Activated naive CD8-positive, alpha-beta T cell treated with anti-CD3 and anti-CD28 coated beads, Interleukin-2, amount 50 U/mL, for 24 hours (primary cell): ENCODE measurements around the gene RINT1.

Source experiments
- ATAC-seq: fragments of 150-1000 bp; cut with Tn5 transposase; one replicate; pipeline ENCODE4 v1.10.0; 2021
- DNase-seq: peaks from one replicate; pipeline ENCODE4 v3.0.0; 2021
- H3K27ac Mint-ChIP-seq: one replicate; pipeline ENCODE4 v1.8.0; 2021; ENCODE audit warnings: mild to moderate bottlenecking, mixed read lengths
- H3K27me3 Mint-ChIP-seq: one replicate; pipeline ENCODE4 v1.8.0; 2021; ENCODE audit warnings: mixed read lengths
- H3K36me3 Mint-ChIP-seq: one replicate; pipeline ENCODE4 v1.8.0; 2021; ENCODE audit warnings: low read depth, mixed read lengths
- H3K4me1 Mint-ChIP-seq: one replicate; pipeline ENCODE4 v1.8.0; 2021; ENCODE audit warnings: mixed read lengths
- H3K4me3 Mint-ChIP-seq: one replicate; pipeline ENCODE4 v1.8.0; 2021; ENCODE audit warnings: mild to moderate bottlenecking, moderate library complexity, mixed read lengths
- H3K9me3 Mint-ChIP-seq: one replicate; pipeline ENCODE4 v1.8.0; 2021; ENCODE audit warnings: mixed read lengths

Gene RINT1

DNA sequence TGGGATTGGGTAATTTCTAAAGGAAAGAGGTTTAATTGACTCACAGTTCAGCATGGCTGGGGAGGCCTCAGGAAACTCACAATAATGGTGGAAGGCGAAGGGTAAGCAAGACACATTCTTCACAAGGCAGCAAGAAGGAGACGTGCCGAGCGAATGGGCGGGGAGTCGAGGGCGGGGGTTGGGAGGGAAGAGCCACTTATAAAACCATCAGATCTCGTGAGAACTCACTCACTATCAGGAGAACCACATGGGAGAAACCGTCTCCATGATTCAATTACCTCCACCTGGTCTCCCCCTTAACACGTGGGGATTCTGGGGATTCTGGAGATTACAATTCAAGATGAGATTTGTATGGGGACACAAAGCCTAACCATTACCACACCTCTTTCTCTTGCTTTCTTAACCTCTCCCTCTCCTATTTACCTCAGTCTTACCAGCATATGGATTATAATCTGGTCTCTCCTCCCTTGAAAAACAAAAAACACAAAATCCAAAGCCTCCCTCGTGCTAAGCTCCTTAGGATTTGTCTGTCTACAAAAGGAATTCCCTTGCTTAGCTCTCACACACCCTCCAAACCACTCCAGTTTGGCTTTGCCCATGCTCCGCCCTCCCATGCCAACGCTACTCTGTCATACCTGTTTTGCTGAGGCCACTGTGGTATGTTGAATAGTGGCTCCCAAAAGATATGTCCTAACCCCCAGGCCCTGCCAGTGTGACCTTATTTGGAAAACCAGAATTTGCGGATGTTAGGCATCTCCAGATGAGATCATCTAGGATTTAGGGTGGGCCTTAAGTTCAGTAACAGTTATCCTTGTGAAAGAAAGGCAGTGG lies 68.9 kb downstream of the RINT1 start:
- Mint-ChIP-seq H3K27me3 (peaks cover 6% of the 10 kb centered on the region), H3K36me3 (no peaks in the 10 kb centered on the region), H3K4me3 (no peak overlapping the region), H3K9me3 (no peaks in the 10 kb centered on the region), H3K27ac (no peak overlapping the region), H3K4me1 (no peaks in the 10 kb centered on the region)
- ATAC-seq (no peak), DNase-seq (no peak)

DNA sequence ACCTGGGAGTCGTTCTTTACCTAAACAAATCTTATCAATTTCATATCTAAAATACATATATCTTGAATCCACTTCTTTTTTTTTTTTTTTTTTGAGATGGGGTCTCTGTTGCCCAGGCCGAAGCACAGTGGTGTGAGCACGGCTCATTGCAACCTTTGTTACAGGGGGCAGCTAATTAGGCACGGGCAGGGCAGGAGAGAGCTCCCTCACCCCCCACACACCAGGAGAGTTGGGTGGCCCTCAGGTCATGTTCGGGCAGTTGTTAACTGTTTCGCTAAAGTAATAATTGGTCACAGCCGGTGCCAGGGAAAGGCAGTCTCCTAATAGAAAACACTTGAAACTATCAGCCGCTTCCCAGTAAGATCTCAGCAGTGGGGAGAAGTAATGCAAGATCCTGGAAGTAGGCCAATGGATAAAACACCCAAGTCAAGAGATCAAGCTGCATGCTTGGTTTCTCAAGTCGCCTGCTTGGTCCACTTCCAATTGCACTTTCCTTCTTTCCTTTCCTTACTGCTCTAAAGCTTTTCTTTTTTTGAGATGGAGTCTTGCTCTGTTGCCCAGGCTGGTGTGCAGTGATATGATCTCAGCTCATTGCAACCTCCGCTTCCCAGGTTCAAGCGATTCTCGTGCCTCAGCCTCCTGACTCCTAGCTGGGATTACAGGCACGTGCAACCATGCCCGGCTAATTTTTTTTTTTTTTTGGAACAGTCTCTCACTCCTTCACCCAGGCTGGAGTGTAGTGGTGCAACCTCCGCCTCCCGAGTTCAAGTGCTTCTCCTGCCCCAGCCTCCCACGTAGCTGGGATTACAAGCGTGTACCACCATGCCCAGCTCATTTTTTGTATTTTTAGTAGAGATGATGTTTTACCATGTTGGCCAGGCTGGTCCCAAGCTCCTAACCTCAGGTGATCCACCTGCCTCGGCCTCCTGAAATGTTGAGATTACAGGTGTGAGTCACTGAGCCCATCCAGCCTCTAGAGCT lies 70.6 kb downstream of the RINT1 start:
- H3K36me3 Mint-ChIP-seq, result no peaks in the 10 kb centered on the region
- no peaks in the 10 kb centered on the region for H3K9me3 Mint-ChIP-seq
- H3K4me3 Mint-ChIP-seq, result no peak overlapping the region
- ATAC-seq (no peak), DNase-seq (no peak)
- no peaks in the 10 kb centered on the region for H3K4me1 Mint-ChIP-seq
- H3K27me3 Mint-ChIP-seq, result peaks cover 3% of the 10 kb centered on the region
- H3K27ac Mint-ChIP-seq, result no peak overlapping the region

DNA sequence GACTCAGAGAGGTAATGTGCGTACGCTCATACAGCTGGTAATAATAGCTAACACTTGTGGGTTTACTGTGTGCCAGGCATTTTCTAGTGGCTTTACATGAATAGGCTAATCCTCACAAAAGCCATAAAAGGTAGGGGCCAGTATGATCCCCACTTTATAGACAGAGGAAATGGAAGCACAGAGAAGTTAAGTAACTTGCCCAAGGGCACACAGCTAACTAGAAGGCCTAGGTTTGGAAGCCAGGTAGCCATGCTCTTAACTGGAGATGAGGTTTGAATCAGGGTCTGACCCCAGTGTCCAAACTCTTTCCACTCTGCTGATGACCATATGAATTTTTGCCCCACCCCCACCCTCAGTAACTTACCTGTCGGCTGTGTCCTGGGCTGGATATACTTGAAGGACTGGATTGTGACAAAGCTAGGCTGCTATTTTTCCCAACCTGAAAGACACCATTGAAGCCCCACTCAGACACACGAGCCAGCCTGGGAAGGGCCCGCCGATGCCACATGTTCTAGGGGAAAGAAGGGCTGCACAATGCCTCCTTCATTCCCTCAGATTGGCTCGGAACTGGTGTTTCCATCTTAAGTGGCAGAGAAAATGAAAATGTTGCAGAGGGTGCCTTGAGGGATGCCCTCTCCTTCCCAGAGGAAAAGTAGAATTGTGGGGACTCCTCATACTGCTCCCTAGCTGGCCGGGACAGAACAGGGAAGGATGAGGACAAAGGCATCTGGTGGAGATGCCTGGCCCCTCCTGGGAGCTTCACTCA lies 78.3 kb downstream of the RINT1 start:
- Mint-ChIP-seq H3K36me3 (peaks cover 6% of the 10 kb centered on the region), H3K4me3 (no peak overlapping the region), H3K27me3 (no peaks in the 10 kb centered on the region), H3K27ac (no peak overlapping the region), H3K9me3 (no peaks in the 10 kb centered on the region), H3K4me1 (no peaks in the 10 kb centered on the region)
- ATAC-seq (no peak), DNase-seq (no peak)

DNA sequence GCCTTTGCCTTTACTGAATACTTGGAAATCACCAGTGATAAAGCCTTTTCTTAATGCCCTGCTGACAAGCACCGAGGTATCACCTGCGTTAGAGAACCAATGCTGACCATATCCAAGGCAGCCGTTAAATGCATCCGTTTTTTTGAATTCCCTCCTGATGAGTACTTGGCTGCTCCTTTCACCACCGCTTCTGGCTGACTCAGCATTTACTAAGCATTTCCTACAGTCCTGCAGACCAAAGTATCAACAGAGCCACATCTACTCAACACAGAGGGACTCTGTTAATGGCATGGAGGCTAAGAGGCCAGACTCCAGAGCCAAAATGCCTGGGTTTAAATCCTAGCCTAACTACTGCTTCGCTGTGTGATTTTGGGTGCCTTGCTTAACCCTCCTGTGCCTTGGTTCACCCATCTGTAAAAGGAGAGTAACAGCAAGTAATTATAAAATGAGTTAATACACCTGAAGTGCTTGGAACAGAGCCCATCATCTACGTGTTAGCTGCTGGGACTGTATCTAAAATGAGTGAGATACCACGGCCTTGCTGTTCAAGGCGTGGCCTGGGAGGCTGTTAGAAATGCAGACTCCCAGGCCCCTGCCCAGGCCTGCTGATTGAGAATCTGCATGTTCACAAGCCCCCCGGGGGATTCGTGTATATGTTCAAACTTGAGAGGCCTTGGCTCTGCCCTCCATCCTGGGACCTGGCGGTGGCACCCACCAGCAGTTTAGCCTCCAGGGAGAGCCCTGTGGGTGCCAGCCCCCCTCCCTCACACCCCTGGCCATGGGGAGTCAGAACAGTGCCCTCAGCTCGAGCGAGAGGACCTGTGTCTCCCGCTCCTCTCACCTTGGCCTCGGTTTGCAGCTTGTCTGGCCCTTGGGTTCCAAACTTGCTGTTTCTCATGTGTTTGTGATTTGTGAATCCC lies 80.1 kb downstream of the RINT1 start:
- ATAC-seq, result no peak
- Mint-ChIP-seq H3K9me3 (no peaks in the 10 kb centered on the region), H3K4me3 (no peak overlapping the region), H3K27me3 (no peaks in the 10 kb centered on the region), H3K36me3 (peaks cover 6% of the 10 kb centered on the region), H3K4me1 (no peaks in the 10 kb centered on the region), H3K27ac (no peak overlapping the region)
- no peak for DNase-seq

DNA sequence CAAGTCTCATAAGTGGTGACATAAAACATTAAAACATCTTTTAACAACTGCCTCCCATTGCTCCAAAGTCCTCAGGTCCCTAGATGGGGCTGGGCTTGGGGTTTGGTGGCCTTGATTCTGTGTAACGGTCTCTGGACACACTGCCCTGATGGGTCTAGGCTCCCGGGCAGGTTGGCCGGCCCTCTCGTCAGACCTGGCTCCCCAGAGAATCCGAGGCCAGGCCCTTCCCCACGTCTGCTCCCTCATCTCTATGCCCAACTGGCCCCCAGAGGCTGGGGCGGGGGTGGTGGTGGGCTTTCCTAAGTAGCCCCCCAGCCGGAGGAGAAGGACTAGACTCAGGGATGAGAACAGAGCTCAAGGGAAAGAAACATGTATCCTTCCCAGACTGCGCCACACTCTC lies 80.8 kb downstream of the RINT1 start:
- Mint-ChIP-seq H3K4me3 (no peak overlapping the region), H3K36me3 (peaks cover 6% of the 10 kb centered on the region), H3K27ac (no peak overlapping the region), H3K27me3 (no peaks in the 10 kb centered on the region), H3K9me3 (no peaks in the 10 kb centered on the region), H3K4me1 (no peaks in the 10 kb centered on the region)
- ATAC-seq (no peak), DNase-seq (no peak)

DNA sequence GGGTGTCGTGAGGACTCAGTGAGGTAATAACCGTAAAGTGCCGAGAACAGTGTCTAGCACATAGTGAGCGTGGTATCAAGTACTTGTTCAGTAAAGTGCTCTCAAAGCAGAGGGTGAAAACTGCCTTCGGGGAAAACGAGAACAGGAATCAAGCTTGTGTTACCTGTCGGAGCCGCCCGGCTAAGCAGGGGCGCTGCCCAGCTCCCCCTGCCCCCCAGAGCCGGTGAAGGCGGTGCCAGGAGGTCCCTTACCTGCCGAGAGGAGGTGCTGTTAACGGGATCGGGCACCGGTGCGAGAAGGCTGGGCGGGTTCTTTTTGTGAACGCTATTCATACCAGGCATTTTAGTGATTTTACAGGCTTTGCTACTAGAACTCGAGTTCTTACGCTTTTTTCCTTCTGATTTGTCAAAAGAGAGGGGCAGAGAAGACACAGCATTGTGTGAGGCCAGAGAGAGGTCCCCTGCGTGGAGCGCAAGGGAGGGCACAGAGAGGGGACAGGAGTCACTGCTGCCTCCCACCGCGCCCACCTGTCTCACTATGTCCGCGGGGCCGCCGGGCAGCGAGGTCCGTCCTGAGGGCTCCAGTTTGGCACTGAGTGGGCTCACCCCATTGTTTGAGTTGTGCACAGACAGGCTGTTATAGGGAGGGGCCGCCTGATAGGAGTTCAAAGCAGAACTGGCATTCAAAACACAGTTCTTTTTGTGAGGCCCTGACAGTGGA lies 81.8 kb downstream of the RINT1 start:
- Mint-ChIP-seq H3K9me3 (no peaks in the 10 kb centered on the region), H3K4me1 (no peaks in the 10 kb centered on the region), H3K36me3 (peaks cover 6% of the 10 kb centered on the region), H3K4me3 (no peak overlapping the region), H3K27ac (no peak overlapping the region), H3K27me3 (no peaks in the 10 kb centered on the region)
- ATAC-seq (no peak), DNase-seq (no peak)

DNA sequence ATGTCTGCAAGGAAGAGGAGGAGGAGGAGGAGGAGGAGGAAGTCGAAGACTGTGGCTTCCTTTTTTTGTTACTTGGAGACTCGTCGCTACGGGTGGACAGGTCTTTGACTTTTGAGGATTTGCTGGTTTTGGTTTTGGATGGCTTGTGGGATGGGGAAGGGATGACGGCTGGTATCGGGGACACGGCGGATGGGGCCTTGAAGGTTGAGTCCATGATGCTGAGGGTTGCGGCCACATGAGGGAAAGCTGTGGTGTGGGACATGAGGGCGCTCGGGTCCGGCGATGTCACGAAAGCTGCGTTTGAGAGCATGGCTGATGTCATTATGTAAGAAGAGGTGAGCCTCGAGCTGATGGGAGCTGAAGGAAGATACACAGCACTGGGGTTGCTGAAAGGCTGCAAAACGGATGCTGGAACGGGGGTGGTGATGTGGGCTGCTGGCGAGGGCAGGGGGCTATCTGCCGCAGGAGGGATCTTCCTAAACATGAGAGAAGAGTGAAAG lies 82.4 kb downstream of the RINT1 start:
- ATAC-seq (no peak), DNase-seq (no peak)
- peaks cover 6% of the 10 kb centered on the region for H3K36me3 Mint-ChIP-seq
- no peak overlapping the region for H3K4me3 Mint-ChIP-seq
- H3K4me1 Mint-ChIP-seq, result no peaks in the 10 kb centered on the region
- H3K27ac Mint-ChIP-seq, result no peak overlapping the region
- no peaks in the 10 kb centered on the region for H3K27me3 Mint-ChIP-seq
- H3K9me3 Mint-ChIP-seq, result no peaks in the 10 kb centered on the region
